Ureter (tissue), 1 donor: ENCODE measurements around the gene CRACR2A. TPM values are rescaled to one million over a fixed set of nuclear protein-coding genes. Genes with fewer than 3 reads are reported as not detected.

Experiments
- DNase-seq: peaks from one replicate; pipeline ENCODE4 v3.0.0-alpha.2; 2020; ENCODE audit warnings: low spot score
- total RNA-seq: library from RNA; stranded (reverse); gene quantifications from one replicate; pipeline ENCODE4 v1.2.4, GENCODE V29; 2023
- donor health status: DM: yes; HTN: yes; CAD: no.

CRACR2A gene
- total RNA-seq, 1 donor from 2014 or later = 27.3 TPM

- DNase-seq = no peak
These were observed 184.2 kb downstream of the CRACR2A start for GRCh38 chr12:3568695-3569094.

GRCh38 chr12:3565985-3566384 is 186.9 kb downstream of the CRACR2A start:
- DNase-seq = no peak

Other genes with a start within 250 kb of the CRACR2A start
- 20.7 TPM for gene PARP11, start 120.3 kb upstream of the CRACR2A start, total RNA-seq